GM12891 (cell line): ENCODE results near the gene HLCS.

Experiments used
- DNase-seq: peaks from one replicate; pipeline ENCODE4 v3.0.0; 2011; ENCODE audit warnings: low spot score; ENCODE audit not compliant: insufficient read length
- FAIRE-seq: peaks from 2 replicates; lab custom pipeline; 2011; peaks lifted over from hg19 to GRCh38; lab: Jason Lieb, UNC
- PAX5 ChIP-seq: IDR thresholded peaks from 2 replicates; pipeline ENCODE4 v1.6.1; 2011; ENCODE audit warnings: low read length, moderate library complexity, mild to moderate bottlenecking; ENCODE audit not compliant: insufficient read depth, severe bottlenecking
- POLR2A ChIP-seq: IDR thresholded peaks from 2 replicates; pipeline ENCODE4 v1.6.1; 2011; ENCODE audit warnings: low read depth, low read length, control low read depth
- POLR2AphosphoS5 ChIP-seq: IDR thresholded peaks from 2 replicates; pipeline ENCODE4 v1.6.1; 2011; ENCODE audit warnings: low read depth, low read length, control low read depth
- POU2F2 ChIP-seq: IDR thresholded peaks from 2 replicates; pipeline ENCODE4 v1.6.1; 2011; ENCODE audit warnings: low read depth, mild to moderate bottlenecking, control low read depth, low read length, moderate library complexity
- SPI1 ChIP-seq: IDR thresholded peaks from 2 replicates; pipeline ENCODE4 v1.6.1; 2011; ENCODE audit warnings: low read depth, low read length, control low read depth
- TAF1 ChIP-seq: IDR thresholded peaks from 2 replicates; pipeline ENCODE4 v1.6.1; 2011; ENCODE audit warnings: low read depth, low read length, control low read depth

The HLCS gene

DNA sequence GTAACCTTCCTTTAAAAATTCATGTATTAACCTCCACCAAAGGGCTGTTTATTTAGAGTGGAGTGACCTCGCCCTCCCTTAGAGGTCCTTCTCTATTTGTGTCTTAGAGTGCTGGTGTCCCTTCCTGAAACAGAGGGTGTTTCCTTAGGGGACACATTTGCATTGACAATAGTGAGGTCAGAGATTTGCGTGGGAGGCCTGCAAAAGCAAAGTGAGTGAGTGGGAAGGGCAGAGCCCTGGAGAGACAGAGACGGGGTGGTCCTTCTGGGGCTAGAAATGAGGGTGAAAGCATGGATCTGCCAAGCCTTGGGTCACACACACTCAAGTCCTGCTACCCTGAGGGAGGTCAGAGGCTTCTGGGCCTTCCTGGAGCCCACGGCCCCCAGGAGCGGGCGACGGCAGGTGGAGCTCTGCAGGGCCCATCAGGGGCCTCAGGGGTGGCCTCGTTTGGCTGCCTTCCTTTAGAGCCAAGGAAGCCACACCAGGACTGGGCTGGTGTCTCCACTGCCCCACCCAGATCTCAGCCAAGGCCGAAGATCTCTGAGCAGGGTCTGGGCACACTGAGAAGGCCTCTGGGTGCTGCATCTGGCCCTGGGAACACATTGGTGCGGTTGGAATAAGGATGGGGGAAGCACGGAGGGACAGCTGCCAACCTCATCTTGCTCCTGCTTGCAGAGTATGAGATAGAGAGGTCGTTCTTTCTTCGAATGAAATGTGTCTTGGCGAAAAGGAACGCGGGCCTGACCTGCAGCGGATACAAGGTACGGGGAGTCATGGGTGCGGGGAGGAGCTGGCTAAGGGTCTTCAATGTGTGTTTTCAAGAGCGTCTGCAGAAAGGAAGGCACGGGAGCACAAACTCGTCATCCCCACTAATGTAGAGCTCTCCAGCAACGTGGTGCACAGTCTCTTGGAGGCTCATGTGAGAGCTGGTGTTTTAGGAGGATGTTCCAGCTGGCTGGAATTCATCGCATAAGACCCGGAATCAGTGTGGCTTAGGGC lies 243.8 kb downstream of the HLCS start:
- FAIRE-seq (no peak), DNase-seq (no peak)

DNA sequence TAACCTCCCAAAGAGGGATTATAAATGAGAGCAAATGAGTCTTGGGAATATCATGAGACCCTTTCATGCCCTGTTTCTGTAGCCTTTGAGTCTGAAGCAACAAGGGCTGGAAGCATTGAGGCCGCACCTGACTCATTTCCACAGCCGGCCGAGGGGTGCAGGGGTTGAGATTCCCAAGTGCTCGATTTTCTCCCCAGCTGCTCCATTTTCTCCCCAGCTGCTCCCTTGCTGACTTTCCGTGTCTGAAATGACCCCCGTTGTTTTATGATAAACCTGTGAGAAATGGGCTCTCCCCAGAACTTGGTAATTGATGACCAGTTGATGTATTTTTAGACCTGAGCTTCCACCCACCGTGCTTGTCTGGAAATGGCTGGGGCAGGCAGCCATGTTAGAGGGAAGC lies 244.7 kb downstream of the HLCS start:
- no peak for FAIRE-seq
- no peak for TF ChIP-seq SPI1
- no peak for TF ChIP-seq TAF1
- TF ChIP-seq POLR2AphosphoS5 = no peak
- no peak for TF ChIP-seq PAX5
- no peak for TF ChIP-seq POLR2A
- no peak for TF ChIP-seq POU2F2
- DNase-seq = no peak

More for the DNA sequence above, 243.8 kb downstream of the HLCS start:
- TF ChIP-seq POLR2A = no peak
- no peak for TF ChIP-seq TAF1
- TF ChIP-seq POLR2AphosphoS5 = no peak

DNA sequence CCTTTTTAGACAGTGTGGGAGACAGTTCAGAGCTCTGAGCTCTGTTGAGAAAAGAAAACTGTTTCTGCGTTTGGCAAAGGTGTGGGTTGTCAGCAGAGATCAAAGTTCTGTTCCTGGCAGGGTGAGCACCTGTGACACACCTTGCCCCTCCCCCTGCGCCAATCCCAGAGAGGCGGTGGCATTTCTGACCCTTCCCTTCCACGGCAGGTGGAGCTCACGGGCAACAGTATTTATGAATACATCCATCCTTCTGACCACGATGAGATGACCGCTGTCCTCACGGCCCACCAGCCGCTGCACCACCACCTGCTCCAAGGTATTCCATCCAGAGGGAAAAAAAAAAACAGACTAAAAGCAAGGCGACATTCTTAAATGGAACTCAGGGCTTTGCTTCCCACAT lies 246.9 kb downstream of the HLCS start:
- FAIRE-seq (no peak), DNase-seq (no peak)
- TF ChIP-seq PAX5 = no peak
- TF ChIP-seq POLR2A = no peak
- no peak for TF ChIP-seq POLR2AphosphoS5

DNA sequence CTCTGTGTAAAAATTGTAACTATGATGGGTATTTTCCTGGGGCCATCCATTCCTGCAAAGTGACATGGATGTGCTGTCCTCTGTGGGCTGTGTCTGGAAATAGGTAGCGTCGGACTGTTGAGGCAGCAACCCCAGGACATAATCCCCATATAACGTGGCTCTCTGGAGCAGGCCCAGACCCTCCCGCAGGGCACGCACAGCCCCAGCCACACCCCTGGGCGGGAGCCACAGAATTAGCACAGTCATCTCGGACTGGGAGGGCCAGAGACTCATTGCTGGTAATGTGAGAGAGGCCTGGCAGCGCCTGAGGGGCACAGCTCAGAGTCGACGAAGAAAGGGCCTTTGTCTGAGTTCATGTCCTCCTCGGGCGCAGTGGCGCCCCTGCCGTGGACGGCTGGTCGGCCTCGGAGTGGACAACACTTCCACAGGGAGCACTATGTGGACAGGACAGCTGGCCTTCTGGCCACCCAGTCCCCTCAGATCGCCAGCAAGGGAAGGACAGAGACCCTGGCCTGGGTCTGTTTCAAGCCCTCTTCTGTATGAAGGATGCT lies 247.4 kb downstream of the HLCS start:
- no peak for DNase-seq
- TF ChIP-seq POU2F2 = no peak
- TF ChIP-seq POLR2AphosphoS5 = no peak
- FAIRE-seq = no peak

DNA sequence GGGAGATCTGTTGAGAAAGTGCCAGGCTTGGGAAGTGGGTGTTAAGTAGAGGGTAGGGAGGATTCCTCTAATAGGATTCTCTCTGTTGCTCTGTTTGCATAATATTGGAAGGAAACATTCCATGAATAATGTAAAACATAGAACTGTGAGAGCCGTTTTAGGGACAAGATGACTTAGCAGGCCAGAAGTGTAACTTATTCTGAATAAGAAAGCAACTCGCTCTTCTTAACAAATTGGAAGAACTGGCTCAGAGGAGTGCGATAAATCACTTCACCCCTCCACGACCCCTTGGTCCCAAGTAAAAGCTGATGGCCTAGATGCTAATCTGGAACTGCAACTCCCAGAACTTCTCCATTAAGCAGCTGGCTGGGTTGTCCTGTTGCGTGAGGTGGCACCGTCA lies 248.5 kb downstream of the HLCS start:
- TF ChIP-seq POLR2AphosphoS5 = no peak
- TF ChIP-seq PAX5 = no peak
- TF ChIP-seq POLR2A = no peak
- no peak for TF ChIP-seq SPI1
- FAIRE-seq = no peak
- no peak for DNase-seq

DNA sequence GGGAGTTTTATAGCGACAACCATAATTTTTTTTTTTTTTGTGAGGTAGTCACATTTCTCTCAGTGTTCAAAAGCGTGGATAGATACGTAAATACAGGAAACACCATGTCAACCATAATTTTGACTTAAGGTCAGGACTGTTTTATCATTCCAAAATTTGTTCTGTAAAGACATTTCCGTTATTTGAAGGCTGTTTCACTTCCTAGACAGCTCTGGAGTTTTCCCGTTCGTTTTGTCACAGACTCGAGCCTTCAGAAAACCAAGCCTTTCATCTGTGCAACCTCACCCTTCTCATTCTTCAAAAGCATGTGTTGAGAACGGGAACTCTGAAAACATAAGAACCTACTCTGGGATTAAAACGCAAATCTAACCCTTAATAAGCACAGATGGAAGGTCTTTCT lies 249.6 kb downstream of the HLCS start:
- DNase-seq (no peak), FAIRE-seq (no peak)
- TF ChIP-seq PAX5 (no peak), POLR2AphosphoS5 (no peak), POLR2A (no peak), SPI1 (no peak), TAF1 (no peak), POU2F2 (no peak)

DNA sequence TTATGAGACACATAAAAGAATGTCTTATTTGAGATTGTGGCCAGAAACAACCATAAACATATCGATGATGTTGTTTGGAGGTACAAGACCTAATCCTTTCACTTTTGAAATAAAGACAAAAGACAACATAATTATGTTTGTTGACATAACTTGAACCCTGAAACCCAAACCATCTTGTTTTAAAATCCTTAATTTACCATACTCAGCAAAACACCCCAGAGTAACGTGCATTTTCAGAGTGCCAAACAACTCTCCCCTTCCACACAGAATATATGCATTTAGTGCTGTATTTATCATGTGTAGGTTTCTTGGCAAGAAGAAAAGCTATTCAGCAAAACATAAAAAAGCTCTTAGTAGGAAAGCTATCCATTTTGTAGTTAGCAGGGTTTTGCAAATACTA lies 250.1 kb downstream of the HLCS start:
- FAIRE-seq (no peak), DNase-seq (no peak)
- no peak for TF ChIP-seq POLR2AphosphoS5
- no peak for TF ChIP-seq POU2F2
- no peak for TF ChIP-seq PAX5
- TF ChIP-seq SPI1 = no peak
- no peak for TF ChIP-seq POLR2A
- TF ChIP-seq TAF1 = no peak

DNA sequence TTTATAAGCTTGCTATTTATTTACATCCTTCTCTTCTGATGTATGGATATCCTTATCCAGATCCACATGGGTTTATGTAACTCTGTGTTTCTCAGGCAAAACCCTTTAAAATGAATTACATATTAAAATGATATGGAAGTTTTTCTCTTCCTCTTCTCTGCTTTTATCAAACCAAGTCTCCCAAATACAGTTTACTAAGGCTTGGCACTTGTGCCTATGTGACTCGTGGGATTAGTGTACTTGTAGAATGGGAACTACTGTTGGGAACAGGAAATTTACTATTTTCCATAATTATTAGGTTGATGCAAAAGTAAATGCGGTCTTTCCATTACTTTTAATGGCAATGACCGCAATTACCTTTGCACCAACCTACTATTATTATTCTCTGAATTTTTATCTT lies 252.7 kb downstream of the HLCS start:
- FAIRE-seq (no peak), DNase-seq (no peak)
- no peak for TF ChIP-seq POLR2AphosphoS5

DNA sequence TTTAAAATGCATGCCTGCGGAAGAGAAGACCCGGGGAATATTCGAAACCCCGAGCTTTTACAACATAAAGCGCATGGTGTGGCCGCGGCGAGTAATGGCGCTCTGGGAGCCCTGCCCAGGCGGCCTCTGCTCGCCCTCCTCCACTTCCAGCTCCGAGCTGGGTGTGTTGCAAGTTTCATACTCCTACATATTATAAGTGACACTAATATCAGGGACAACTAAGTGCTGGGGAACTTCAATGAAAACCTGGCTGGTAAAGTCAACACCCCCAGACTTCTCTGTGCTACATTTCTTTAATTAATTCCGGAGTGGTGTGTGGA lies 255.8 kb downstream of the HLCS start:
- DNase-seq (no peak), FAIRE-seq (no peak)
- TF ChIP-seq PAX5 (no peak), SPI1 (no peak), POU2F2 (no peak), TAF1 (no peak), POLR2AphosphoS5 (no peak), POLR2A (no peak)

DNA sequence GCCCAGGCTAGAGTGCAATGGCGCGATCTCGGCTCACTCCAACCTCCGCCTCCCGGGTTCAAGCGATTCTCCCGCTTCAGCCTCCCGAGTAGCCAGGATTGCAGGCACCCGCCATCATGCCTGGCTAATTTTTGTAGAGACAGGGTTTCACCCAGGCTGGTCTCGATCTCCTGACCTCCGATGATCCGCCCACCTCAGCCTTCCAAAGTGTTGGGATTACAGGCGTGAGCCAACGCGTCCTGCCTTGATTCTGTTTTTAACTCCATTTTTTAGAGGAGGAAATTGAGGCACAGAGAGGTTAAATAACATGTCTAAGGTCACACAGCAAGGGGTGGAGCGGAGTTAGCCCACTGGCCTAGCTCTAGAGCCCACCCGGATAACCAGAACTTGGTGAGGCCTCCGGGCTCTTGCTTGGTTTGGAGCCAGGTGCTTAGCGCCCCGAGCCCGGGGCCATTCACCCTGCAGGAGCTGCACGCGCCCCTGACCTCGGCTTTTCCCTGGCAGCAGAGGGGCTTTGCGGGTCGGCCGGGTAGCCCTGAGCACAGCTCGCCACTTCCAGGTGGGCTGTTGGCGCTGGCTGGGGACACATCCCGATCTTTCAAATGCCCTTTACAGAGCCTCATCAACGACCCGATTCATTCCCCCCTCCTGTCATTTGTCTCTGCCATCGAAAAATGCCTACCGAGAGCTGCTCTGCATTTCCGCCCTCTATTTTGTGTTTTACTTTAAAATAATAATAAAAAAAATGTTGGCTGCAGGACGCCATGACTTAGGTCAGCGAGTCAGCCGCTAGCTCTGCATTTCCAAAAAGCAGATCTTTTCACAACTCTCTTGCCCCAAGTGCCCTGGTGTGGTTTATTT lies 256.4 kb downstream of the HLCS start:
- DNase-seq (no peak), FAIRE-seq (no peak)
- TF ChIP-seq POLR2AphosphoS5 (no peak), TAF1 (no peak), POLR2A (no peak), SPI1 (no peak)
